H1 (cell line): ENCODE data around the gene PACSIN2. TPM values are rescaled to one million over a fixed set of nuclear protein-coding genes. Genes with fewer than 3 reads are reported as not detected.

Experiments
- CTCF ChIA-PET: fragments of 300-600 bp; sonication (Branson Sonifier 250); formaldehyde crosslinking; loops from one replicate; lab custom pipeline; 2021; ENCODE audit not compliant: partially characterized antibody; lab: Charles Lee
- POLR2A ChIA-PET: fragments of 300-600 bp; sonication (Branson Sonifier 250); formaldehyde crosslinking; loops from one replicate; lab custom pipeline; 2021; ENCODE audit warnings: inconsistent platforms; ENCODE audit not compliant: partially characterized antibody; lab: Charles Lee
- DNase-seq, 2 experiments: peaks; one replicate each; pipeline versions ENCODE4 v3.0.0 to v3.0.0-alpha.2; 2010 to 2022; ENCODE audit warnings: low spot score in 2 of 2, low read depth in 1 of 2, mixed read lengths in 1 of 2
- FAIRE-seq: peaks from 2 replicates; lab custom pipeline; 2011; peaks lifted over from hg19 to GRCh38; lab: Jason Lieb, UNC
- H2AFZ ChIP-seq: 2 replicates; pipeline ENCODE4 v1.8.1; 2012; ENCODE audit warnings: low read length, inconsistent platforms
- H2AK5ac ChIP-seq: 2 replicates; pipeline ENCODE4 v1.6.1; 2013; ENCODE audit warnings: low read depth, low read length
- H2BK120ac ChIP-seq: replicated peaks from 2 replicates; pipeline ENCODE3; 2013; ENCODE audit warnings: low read depth, low read length, inconsistent platforms
- H2BK12ac ChIP-seq: 2 replicates; pipeline ENCODE4 v1.6.1; 2013; ENCODE audit warnings: low read depth, low read length
- H2BK15ac ChIP-seq: 2 replicates; pipeline ENCODE4 v1.6.1; 2013; ENCODE audit warnings: low read length
- H2BK20ac ChIP-seq: 2 replicates; pipeline ENCODE4 v1.6.1; 2013; ENCODE audit warnings: low read length
- H2BK5ac ChIP-seq: 2 replicates; pipeline ENCODE4 v1.6.1; 2013; ENCODE audit warnings: low read depth, low read length
- H3K14ac ChIP-seq: 2 replicates; pipeline ENCODE4 v1.6.1; 2013; ENCODE audit warnings: inconsistent platforms; ENCODE audit not compliant: insufficient read length
- H3K18ac ChIP-seq: 2 replicates; pipeline ENCODE4 v1.6.1; 2013; ENCODE audit warnings: low read length; ENCODE audit errors: extremely low read depth
- H3K23ac ChIP-seq: 2 replicates; pipeline ENCODE4 v1.6.1; 2013; ENCODE audit warnings: inconsistent platforms; ENCODE audit not compliant: insufficient read length
- H3K23me2 ChIP-seq: 2 replicates; pipeline ENCODE4 v1.6.1; 2013; ENCODE audit warnings: low read depth, low read length
- H3K27ac ChIP-seq: 2 replicates; pipeline ENCODE4 v1.6.1; 2011; ENCODE audit warnings: low read depth, low read length, inconsistent platforms
- H3K27me3 ChIP-seq, 4 experiments: replicated peaks in 1 of 4; 1 replicate in 1 of 4; 2 replicates in 3 of 4; pipeline versions ENCODE4 v1.6.1 to v1.8.1; 2011 to 2013; ENCODE audit warnings: low read length in 3 of 4, mild to moderate bottlenecking in 3 of 4, inconsistent platforms in 2 of 4, mixed read lengths in 2 of 4, moderate library complexity in 1 of 4; ENCODE audit not compliant: control insufficient read depth in 3 of 4, insufficient read depth in 3 of 4; ENCODE audit errors: extremely low read depth in 1 of 4
- H3K36me3 ChIP-seq, 4 experiments: 2 replicates each; pipeline versions ENCODE4 v1.6.1 to v1.8.1; 2011 to 2013; ENCODE audit warnings: mild to moderate bottlenecking in 4 of 4, low read length in 3 of 4, moderate library complexity in 2 of 4, control low read depth in 1 of 4, inconsistent platforms in 1 of 4; ENCODE audit not compliant: insufficient read depth in 4 of 4, control insufficient read depth in 2 of 4
- H3K4ac ChIP-seq: replicated peaks from 2 replicates; pipeline ENCODE3; 2013; ENCODE audit warnings: low read length, low read depth, mixed read lengths, inconsistent platforms; ENCODE audit not compliant: insufficient read length
- H3K4me1 ChIP-seq, 4 experiments: replicated peaks in 1 of 4; 1 replicate in 1 of 4; 2 replicates in 3 of 4; pipeline versions ENCODE4 v1.6.1 to v1.8.1; 2011 to 2013; ENCODE audit warnings: low read length in 3 of 4, inconsistent platforms in 2 of 4, mixed read lengths in 1 of 4; ENCODE audit not compliant: insufficient read depth in 4 of 4, control insufficient read depth in 3 of 4
- H3K4me2 ChIP-seq, 2 experiments: 2 replicates each; pipeline versions ENCODE4 v1.6.1 to v1.8.1; 2011 to 2013; ENCODE audit warnings: low read depth in 2 of 2, low read length in 2 of 2, control low read depth in 1 of 2, inconsistent platforms in 1 of 2, mild to moderate bottlenecking in 1 of 2; ENCODE audit not compliant: insufficient read depth in 1 of 2
- H3K4me3 ChIP-seq, 4 experiments: fragments of 200-600, 300-600 bp in 1 of 4; sonication (generic), shearing (Covaris generic), sonication (Bioruptor Twin) in 1 of 4; 2 replicates each; pipeline versions ENCODE4 v1.5.1 to v1.8.1; 2011 to 2016; ENCODE audit warnings: low read length in 4 of 4, low read depth in 3 of 4, control low read depth in 2 of 4, inconsistent platforms in 2 of 4, mild to moderate bottlenecking in 2 of 4, mixed read lengths in 1 of 4, moderate library complexity in 1 of 4; ENCODE audit not compliant: insufficient read depth in 2 of 4; ENCODE audit errors: extremely low read depth in 1 of 4
- H3K56ac ChIP-seq: replicated peaks from 2 replicates; pipeline ENCODE3; 2013; ENCODE audit warnings: low read depth, mild to moderate bottlenecking, mixed read lengths, low read length, inconsistent platforms; ENCODE audit not compliant: insufficient read length
- H3K79me1 ChIP-seq: 2 replicates; pipeline ENCODE4 v1.6.1; 2013; ENCODE audit warnings: low read depth, low read length, control low read depth
- H3K79me2 ChIP-seq, 2 experiments: 2 replicates each; pipeline versions ENCODE4 v1.6.1 to v1.8.1; 2012 to 2013; ENCODE audit warnings: low read length in 2 of 2, mild to moderate bottlenecking in 2 of 2, inconsistent platforms in 1 of 2; ENCODE audit not compliant: insufficient read depth in 2 of 2, control insufficient read depth in 1 of 2
- H3K9ac ChIP-seq, 4 experiments: replicated peaks in 1 of 4; 1 replicate in 1 of 4; 2 replicates in 3 of 4; pipeline versions ENCODE4 v1.6.1 to v1.8.1; 2011 to 2013; ENCODE audit warnings: low read depth in 3 of 4, low read length in 3 of 4, control low read depth in 2 of 4, mild to moderate bottlenecking in 2 of 4, moderate library complexity in 2 of 4, inconsistent platforms in 1 of 4; ENCODE audit errors: extremely low read depth in 1 of 4
- H3K9me3 ChIP-seq, 2 experiments: 2 replicates each; pipeline versions ENCODE4 v1.6.1 to v1.8.1; 2012 to 2013; ENCODE audit warnings: mild to moderate bottlenecking in 2 of 2, moderate library complexity in 2 of 2, control low read depth in 1 of 2, inconsistent platforms in 1 of 2, low read depth in 1 of 2, low read length in 1 of 2, mixed read lengths in 1 of 2; ENCODE audit not compliant: insufficient read depth in 2 of 2
- H4K20me1 ChIP-seq, 2 experiments: replicated peaks in 1 of 2; 2 replicates each; pipeline versions ENCODE3 to v1.8.1; 2011 to 2013; ENCODE audit warnings: inconsistent platforms in 2 of 2, low read length in 2 of 2, mild to moderate bottlenecking in 1 of 2; ENCODE audit not compliant: insufficient read depth in 2 of 2, control insufficient read depth in 1 of 2
- H4K5ac ChIP-seq: 2 replicates; pipeline ENCODE4 v1.6.1; 2013; ENCODE audit warnings: low read length, low read depth, mixed read lengths, inconsistent platforms; ENCODE audit not compliant: insufficient read length
- H4K8ac ChIP-seq: 2 replicates; pipeline ENCODE4 v1.8.0; 2013; ENCODE audit warnings: mild to moderate bottlenecking, moderate library complexity, low read length, inconsistent platforms; ENCODE audit not compliant: insufficient read depth; ENCODE audit errors: extremely low read depth
- H4K91ac ChIP-seq: replicated peaks from 2 replicates; pipeline ENCODE3; 2013; ENCODE audit warnings: low read length, mixed read lengths, inconsistent platforms; ENCODE audit not compliant: insufficient read length
- CREB1 ChIP-seq: IDR thresholded peaks from 2 replicates; pipeline ENCODE4 v1.6.1; 2012; ENCODE audit warnings: inconsistent platforms
- POLR2AphosphoS5 ChIP-seq: IDR thresholded peaks from 2 replicates; pipeline ENCODE4 v1.6.1; 2011; ENCODE audit warnings: low read depth, low read length
- SAP30 ChIP-seq: fragments of 300-600 bp; sonication (generic); IDR thresholded peaks from 2 replicates; pipeline ENCODE4 v1.7.1; 2012; ENCODE audit warnings: low read length, moderate library complexity, mild to moderate bottlenecking, inconsistent platforms; ENCODE audit not compliant: insufficient read depth, insufficient replicate concordance
- SP1 ChIP-seq: IDR thresholded peaks from 2 replicates; pipeline ENCODE4 v1.6.1; 2011; ENCODE audit warnings: low read depth, low read length
- SP2 ChIP-seq: IDR thresholded peaks from 2 replicates; pipeline ENCODE4 v1.6.1; 2012; ENCODE audit warnings: mild to moderate bottlenecking, low read length, inconsistent platforms
- WGBS, 2 experiments: shearing (Covaris generic) in 1 of 2; methylation state at CpG; one replicate each; pipeline versions ENCODE4 v1.1.6 to v1.1.7; 2013 to 2015; ENCODE audit warnings: low lambda C conversion rate in 2 of 2, mixed read lengths in 2 of 2, inconsistent platforms in 1 of 2, low coverage in 1 of 2, missing lambda C conversion rate in 1 of 2; ENCODE audit not compliant: insufficient replicate concordance in 2 of 2, insufficient coverage in 1 of 2, insufficient read length in 1 of 2; ENCODE audit errors: extremely low coverage in 1 of 2, missing lambda C conversion rate in 1 of 2; 5-methylcytosine and 5-hydroxymethylcytosine counted together
- long read RNA-seq, 2 experiments: library from RNA in 1 of 2; library from capped mRNA in 1 of 2; stranded (forward); transcript quantifications; one replicate each; pipeline ENCODE4 v2.0.0, GENCODE V29; 2021; ENCODE audit warnings: inconsistent platforms in 1 of 2
- polyA minus RNA-seq, 3 experiments: library from RNA; depleted of rRNA, polyadenylated mRNA; stranded (reverse); fragments of >200 nt; gene quantifications; 1 replicate in 2 of 3; 2 replicates in 1 of 3; pipeline ENCODE4 v1.2.3, GENCODE V29; 2011
- polyA plus RNA-seq, 7 experiments: library from polyadenylated mRNA; depleted of rRNA in 3 of 7; stranded (reverse) in 5 of 7; unstranded in 2 of 7; fragments of >200 nt in 5 of 7; fragments of 200-250 nt in 2 of 7; gene quantifications; 1 replicate in 5 of 7; 2 replicates in 1 of 7; 4 replicates in 1 of 7; pipeline versions ENCODE4 v1.2.1 to v1.2.3, GENCODE V29; 2011 to 2013; ENCODE audit warnings: missing spikeins in 2 of 7, mixed read lengths in 2 of 7
- total RNA-seq: library from RNA; stranded (reverse); fragmentation: NEBNext Ultra II Directional; extraction: Animal tissue kit (Norgen Biotek cat#: 25700); gene quantifications from 2 replicates; pipeline ENCODE4 v1.2.1, GENCODE V29; 2021
- TF ChIP-seq, protein P1 (sequence below): IDR thresholded peaks from 2 replicates; pipeline ENCODE4 v1.6.1; 2012; ENCODE audit warnings: inconsistent platforms

The PACSIN2 gene, protein sequence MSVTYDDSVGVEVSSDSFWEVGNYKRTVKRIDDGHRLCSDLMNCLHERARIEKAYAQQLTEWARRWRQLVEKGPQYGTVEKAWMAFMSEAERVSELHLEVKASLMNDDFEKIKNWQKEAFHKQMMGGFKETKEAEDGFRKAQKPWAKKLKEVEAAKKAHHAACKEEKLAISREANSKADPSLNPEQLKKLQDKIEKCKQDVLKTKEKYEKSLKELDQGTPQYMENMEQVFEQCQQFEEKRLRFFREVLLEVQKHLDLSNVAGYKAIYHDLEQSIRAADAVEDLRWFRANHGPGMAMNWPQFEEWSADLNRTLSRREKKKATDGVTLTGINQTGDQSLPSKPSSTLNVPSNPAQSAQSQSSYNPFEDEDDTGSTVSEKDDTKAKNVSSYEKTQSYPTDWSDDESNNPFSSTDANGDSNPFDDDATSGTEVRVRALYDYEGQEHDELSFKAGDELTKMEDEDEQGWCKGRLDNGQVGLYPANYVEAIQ
- total RNA-seq (62.6 and 64.2 TPM in 2 replicates), polyA plus RNA-seq (2011; rRNA removed) (44.8 and 57.8 TPM in 2 replicates), polyA minus RNA-seq (2011; rRNA and poly(A)+ RNA removed) (34.2 and 37.0 TPM in 2 replicates)
- 73.7 TPM for polyA plus RNA-seq (2011; cell fraction: cytosol; rRNA removed)
- 60.0 TPM for polyA plus RNA-seq (2011; cell fraction: nucleus; rRNA removed)
- polyA plus RNA-seq (2012, experiment 1 of 2), result 48.4 to 49.4 TPM (median 48.9 TPM) in 4 replicates
- polyA plus RNA-seq (2012, experiment 2 of 2), result 18.3 TPM
- 32.1 TPM for polyA plus RNA-seq (2013, experiment 1 of 2)
- polyA plus RNA-seq (2013, experiment 2 of 2), result 31.1 TPM
- polyA minus RNA-seq (2011; cell fraction: cytosol; rRNA and poly(A)+ RNA removed), result 19.7 TPM
- polyA minus RNA-seq (2011; cell fraction: nucleus; rRNA and poly(A)+ RNA removed), result 19.7 TPM
- long read RNA-seq, experiment 1, partial matches to known transcripts, result 18 of 42 reads
- long read RNA-seq, experiment 1, other reads (novel, unspliced or antisense), result 23 of 42 reads
- long read RNA-seq, experiment 2, partial matches to known transcripts, result 1 of 6 reads
- long read RNA-seq, experiment 2, other reads (novel, unspliced or antisense), result 3 of 6 reads

DNA sequence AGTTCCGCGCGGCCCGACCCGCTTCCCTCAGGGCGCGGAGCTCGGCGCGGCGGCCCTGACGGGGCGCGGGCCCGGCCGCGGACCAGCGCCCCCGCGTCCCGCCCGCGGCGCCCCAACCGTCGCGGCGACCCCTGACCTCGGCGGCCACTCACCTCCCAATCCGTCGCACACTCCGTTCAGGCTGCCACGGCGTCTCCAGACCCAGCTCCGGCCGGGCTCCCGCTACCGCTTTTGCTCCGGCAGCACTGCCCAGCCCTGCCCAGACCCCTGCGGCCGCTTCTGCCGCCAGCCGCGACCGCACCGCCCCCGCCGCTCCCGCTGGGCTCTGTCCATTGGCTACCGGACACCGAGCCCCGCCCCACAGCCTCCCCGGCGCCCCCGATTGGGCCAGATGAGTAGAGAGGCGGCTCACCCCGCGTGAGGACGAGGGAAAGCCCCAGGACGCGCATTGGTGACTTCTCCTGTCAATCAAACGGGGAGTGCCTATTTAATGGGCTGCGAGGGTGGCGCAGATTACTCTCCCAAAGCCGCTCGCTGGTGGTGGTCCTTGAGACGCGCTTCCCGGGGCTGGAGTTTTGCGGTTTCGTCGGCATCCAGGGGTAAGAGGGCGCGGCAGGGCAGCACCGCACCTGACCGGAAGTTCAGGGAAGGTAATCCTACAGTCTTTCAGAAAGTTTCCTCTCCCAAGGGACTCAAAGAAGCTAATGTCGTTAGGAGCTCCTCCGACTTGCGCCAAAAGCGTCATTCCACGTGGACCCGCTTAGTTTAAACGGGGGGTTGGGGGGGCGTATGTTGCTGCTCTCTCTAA, at the start of gene PACSIN2:
Gene PACSIN2, minus strand, starts transcription at position 281 of the 808 bp plus-strand sequence. CDS start 103,069 bp downstream, outside the sequence.
- H3K9me3 ChIP-seq, result no peaks in the 10 kb centered on the region
- H3K18ac ChIP-seq, result peak within 1 kb of the TSS; percentile 87
- CTCF ChIA-PET, result interaction anchor here (1.1 to 1.7 kb wide), 4 partner anchors 19 to 49 kb away, joined by 3 to 4 read pairs (median 4); no protein-coding TSS in a partner anchor
- WGBS, 2 experiments, result 2% methylated on average over 37 of the region's 85 CpGs; no CpG with 5 or more reads in 1 of the 2 experiments
- peak within 1 kb of the TSS; percentile 48 to 84 (median 64) for H3K9ac ChIP-seq
- no peak within 1 kb of the TSS for H3K14ac ChIP-seq
- peak within 1 kb of the TSS; percentile 67 to 87 (median 86) for H3K4me3 ChIP-seq
- H4K20me1 ChIP-seq, result peaks cover 11 to 15% of the 10 kb centered on the region in 2 experiments
- POLR2A ChIA-PET, result interaction anchor here (0.6 to 7.5 kb wide), 67 partner anchors 8 to 418 kb away, joined by 3 to 94 read pairs (median 4); partner anchors contain the start of genes BIK, CYB5R3 and POLDIP3
- FAIRE-seq (no peak), DNase-seq (peak; percentile 93 to 99)
- peak within 1 kb of the TSS; percentile 24 for H4K5ac ChIP-seq
- H2AK5ac ChIP-seq, result no peak within 1 kb of the TSS
- H2BK5ac ChIP-seq, result peak within 1 kb of the TSS; percentile 83
- H3K27ac ChIP-seq, result 0 out of 2 replicates have a peak within 1 kb of the TSS, but pooled peaks have one; percentile 51
- peaks cover 0 to 5% (median 3%) of the 10 kb centered on the region in 4 experiments; a peak in 4 of 7 replicates for H3K27me3 ChIP-seq
- peak within 1 kb of the TSS; percentile 61 for H3K4ac ChIP-seq
- peaks cover 16 to 40% of the 10 kb centered on the region in 2 experiments for H3K79me2 ChIP-seq
- peak within 1 kb of the TSS; percentile 59; the same call in 1 of the 2 replicates for H4K8ac ChIP-seq
- no peaks in the 10 kb centered on the region for H3K36me3 ChIP-seq
- peak within 1 kb of the TSS; percentile 71; the same call in 1 of the 2 replicates for H2BK12ac ChIP-seq
- H3K4me1 ChIP-seq, result peaks cover 7 to 16% (median 10%) of the 10 kb centered on the region in 4 experiments
- H3K4me2 ChIP-seq, result peak within 1 kb of the TSS; percentile 93 to 98
- no peak within 1 kb of the TSS for H3K23ac ChIP-seq
- H3K23me2 ChIP-seq, result peaks cover 14% of the 10 kb centered on the region
- H2BK15ac ChIP-seq, result no peak within 1 kb of the TSS
- H3K79me1 ChIP-seq, result peaks cover 10% of the 10 kb centered on the region
- no peak within 1 kb of the TSS for H3K56ac ChIP-seq
- H2BK120ac ChIP-seq, result no peak within 1 kb of the TSS
- H4K91ac ChIP-seq, result no peak within 1 kb of the TSS
- no peak within 1 kb of the TSS for H2BK20ac ChIP-seq
- peak within 1 kb of the TSS; percentile 86; the same call in 1 of the 2 replicates for H2AFZ ChIP-seq
- TF ChIP-seq SAP30 (peak; percentile 11), SP1 (peak; percentile 95), CREB1 (peak; percentile 82), POLR2AphosphoS5 (peak; percentile 99), SP2 (peak; percentile 73)
- TF ChIP-seq, protein P1, sequence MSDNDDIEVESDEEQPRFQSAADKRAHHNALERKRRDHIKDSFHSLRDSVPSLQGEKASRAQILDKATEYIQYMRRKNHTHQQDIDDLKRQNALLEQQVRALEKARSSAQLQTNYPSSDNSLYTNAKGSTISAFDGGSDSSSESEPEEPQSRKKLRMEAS, result peak; percentile 64
